Bronchus fibroblast of lung (primary cell): Measurements from ENCODE around the gene ZNF557. TPM values are rescaled to one million over a fixed set of nuclear protein-coding genes. Genes with fewer than 3 reads are reported as not detected.

Experiments
- total RNA-seq: library from RNA; depleted of rRNA; stranded (reverse); fragments of >200 nt; gene quantifications from 2 replicates; pipeline ENCODE4 v1.2.3, GENCODE V29; 2015

The ZNF557 gene
- 4.2 and 4.7 TPM in 2 replicates for total RNA-seq

GRCh38 chr19:7069042-7069903 is at the start of gene ZNF557:
ZNF557 (plus strand) TSS chr19:7069703; CDS start chr19:7075075, 5,372 bp downstream.

GRCh38 chr19:7021331-7021730 is 48.2 kb upstream of the ZNF557 start, which contains the start of gene MBD3L2B:
MBD3L2B (minus strand) TSS chr19:7021431; CDS start chr19:7021397, 34 bp downstream.

GRCh38 chr19:7030278-7030677 is 39.2 kb upstream of the ZNF557 start, which contains the start of gene MBD3L5:
MBD3L5 (plus strand) TSS chr19:7030578; CDS start chr19:7030612, 34 bp downstream.

GRCh38 chr19:7040079-7040478 is 29.4 kb upstream of the ZNF557 start, which contains the start of gene MBD3L4:
MBD3L4 (minus strand) TSS chr19:7040179; CDS start chr19:7040144, 35 bp downstream.

GRCh38 chr19:7049021-7049420 is 20.5 kb upstream of the ZNF557 start, which contains the start of gene MBD3L2:
MBD3L2 (plus strand) TSS chr19:7049321; CDS start chr19:7049374, 53 bp downstream.

GRCh38 chr19:7058576-7058975 is 10.9 kb upstream of the ZNF557 start, which contains the start of gene MBD3L3:
MBD3L3 (minus strand) TSS chr19:7058676; CDS start chr19:7058605, 71 bp downstream.

Other genes with a start within 250 kb of the ZNF557 start
- gene ADGRE1, start 182.1 kb upstream of the ZNF557 start, total RNA-seq, result not detected in 2 replicates
- gene MBD3L2B, start 48.3 kb upstream of the ZNF557 start, total RNA-seq, result not detected in 2 replicates
- not detected in 2 replicates for gene MBD3L5, start 39.1 kb upstream of the ZNF557 start, total RNA-seq
- gene MBD3L4, start 29.5 kb upstream of the ZNF557 start, total RNA-seq, result not detected in 2 replicates
- gene MBD3L2, start 20.4 kb upstream of the ZNF557 start, total RNA-seq, result not detected in 2 replicates
- not detected in 2 replicates for gene MBD3L3, start 11.0 kb upstream of the ZNF557 start, total RNA-seq
- 5.5 and 6.1 TPM in 2 replicates for gene INSR, start 224.7 kb downstream of the ZNF557 start, total RNA-seq